HEK293 (cell line): ENCODE measurements around the gene TIAM1.

Source experiments
- CTCF ChIA-PET: fragments of 350-600 bp; formaldehyde crosslinking; extraction: SDS; loops from one replicate; lab custom pipeline; 2021; ENCODE audit warnings: antibody characterized with exemption; lab: Yijun Ruan, JAX
- POLR2A ChIA-PET: fragments of 300-600 bp; formaldehyde crosslinking; extraction: SDS; loops from one replicate; lab custom pipeline; 2020; ENCODE audit warnings: antibody characterized with exemption, inconsistent platforms; lab: Yijun Ruan, JAX
- H3K27ac ChIP-seq: fragments of 200-500 bp; sonication (Bioruptor generic); 2 replicates; pipeline ENCODE4 v1.5.1; 2014; ENCODE audit warnings: low read depth, low read length, control low read depth, inconsistent platforms; ENCODE audit errors: extremely low read depth
- H3K36me3 ChIP-seq, 2 experiments: fragments of 200-500 bp in 1 of 2; sonication (Bioruptor generic) in 1 of 2; 1 replicate in 1 of 2; 2 replicates in 1 of 2; pipeline ENCODE4 v1.5.1; 2014 to 2017; ENCODE audit warnings: inconsistent platforms in 2 of 2, low read length in 2 of 2; ENCODE audit not compliant: control insufficient read depth in 2 of 2, insufficient read depth in 1 of 2
- H3K4me1 ChIP-seq: fragments of 200-500 bp; sonication (Bioruptor generic); 2 replicates; pipeline ENCODE4 v1.5.1; 2014; ENCODE audit warnings: mild to moderate bottlenecking, low read length, inconsistent platforms; ENCODE audit not compliant: control insufficient read depth, insufficient read depth
- H3K4me3 ChIP-seq: 2 replicates; pipeline ENCODE4 v1.5.1; 2011; ENCODE audit warnings: low read depth, mild to moderate bottlenecking, control low read depth, low read length, moderate library complexity
- H3K9me3 ChIP-seq: fragments of 200-500 bp; sonication (Bioruptor generic); 2 replicates; pipeline ENCODE4 v1.5.1; 2014; ENCODE audit warnings: low read depth, low read length, inconsistent platforms; ENCODE audit not compliant: control insufficient read depth, insufficient read depth
- BCL11B ChIP-seq: fragments of 450-650 bp; formaldehyde crosslinking; IDR thresholded peaks from 2 replicates; pipeline ENCODE4 v1.5.1; 2016; ENCODE audit warnings: low read depth, missing biosample characterization, missing genetic modification characterization
- ELK4 ChIP-seq: IDR thresholded peaks from 2 replicates; pipeline ENCODE4 v1.6.1; 2011; ENCODE audit warnings: mild to moderate bottlenecking, low read depth, low read length, borderline replicate concordance
- GLI2 ChIP-seq: fragments of 450-650 bp; formaldehyde crosslinking; IDR thresholded peaks from 2 replicates; pipeline ENCODE4; 2017; ENCODE audit warnings: missing biosample characterization, missing genetic modification characterization, low read depth, borderline replicate concordance
- GLIS1 ChIP-seq: fragments of 450-650 bp; formaldehyde crosslinking; IDR thresholded peaks from 2 replicates; pipeline ENCODE4 v1.5.1; 2016; ENCODE audit warnings: missing biosample characterization, missing genetic modification characterization
- KLF1 ChIP-seq: fragments of 450-650 bp; formaldehyde crosslinking; IDR thresholded peaks from 2 replicates; pipeline ENCODE4 v1.5.1; 2016; ENCODE audit warnings: missing biosample characterization, missing genetic modification characterization
- REST ChIP-seq: fragments of 450-650 bp; formaldehyde crosslinking; IDR thresholded peaks from 2 replicates; pipeline ENCODE4 v1.5.1; 2016; ENCODE audit warnings: missing biosample characterization, missing genetic modification characterization
- SCRT1 ChIP-seq: fragments of 450-650 bp; formaldehyde crosslinking; IDR thresholded peaks from 2 replicates; pipeline ENCODE4 v1.5.1; 2016; ENCODE audit warnings: missing biosample characterization, missing genetic modification characterization, borderline replicate concordance
- WT1 ChIP-seq: fragments of 450-650 bp; formaldehyde crosslinking; IDR thresholded peaks from 2 replicates; pipeline ENCODE4 v1.5.1; 2016; ENCODE audit warnings: missing biosample characterization, missing genetic modification characterization
- ZBTB10 ChIP-seq: fragments of 450-650 bp; formaldehyde crosslinking; IDR thresholded peaks from 2 replicates; pipeline ENCODE4 v1.5.1; 2016; ENCODE audit warnings: missing biosample characterization, missing genetic modification characterization
- ZBTB20 ChIP-seq: fragments of 450-650 bp; formaldehyde crosslinking; IDR thresholded peaks from 2 replicates; pipeline ENCODE4 v1.5.1; 2016; ENCODE audit warnings: missing biosample characterization, missing genetic modification characterization
- ZNF248 ChIP-seq: fragments of 450-650 bp; formaldehyde crosslinking; IDR thresholded peaks from 2 replicates; pipeline ENCODE4 v1.5.1; 2017; ENCODE audit warnings: missing biosample characterization, missing genetic modification characterization
- ZNF394 ChIP-seq: fragments of 450-650 bp; formaldehyde crosslinking; IDR thresholded peaks from 2 replicates; pipeline ENCODE4 v1.5.1; 2016; ENCODE audit warnings: missing biosample characterization, missing genetic modification characterization, mild to moderate bottlenecking, moderate library complexity, borderline replicate concordance
- ZNF518A ChIP-seq: fragments of 450-650 bp; formaldehyde crosslinking; conservative IDR thresholded peaks from 2 replicates; pipeline ENCODE4 v1.5.1; 2016; ENCODE audit warnings: low read depth, missing biosample characterization, missing genetic modification characterization
- ZNF585B ChIP-seq: fragments of 450-650 bp; formaldehyde crosslinking; IDR thresholded peaks from 2 replicates; pipeline ENCODE4 v1.5.1; 2016; ENCODE audit warnings: missing biosample characterization, missing genetic modification characterization
- ZNF785 ChIP-seq: fragments of 450-650 bp; formaldehyde crosslinking; IDR thresholded peaks from 2 replicates; pipeline ENCODE4 v1.5.1; 2016; ENCODE audit warnings: missing biosample characterization, missing genetic modification characterization
- ZNF837 ChIP-seq: fragments of 450-650 bp; formaldehyde crosslinking; IDR thresholded peaks from 2 replicates; pipeline ENCODE4 v1.5.1; 2016; ENCODE audit warnings: missing biosample characterization, missing genetic modification characterization
- TF ChIP-seq, protein P1 (sequence below): fragments of 450-650 bp; formaldehyde crosslinking; IDR thresholded peaks from 2 replicates; pipeline ENCODE4 v1.5.1; 2017; ENCODE audit warnings: missing biosample characterization, mild to moderate bottlenecking, missing genetic modification characterization, moderate library complexity
- TF ChIP-seq, protein P2 (sequence below): fragments of 450-650 bp; formaldehyde crosslinking; IDR thresholded peaks from 2 replicates; pipeline ENCODE4 v1.5.1; 2016; ENCODE audit warnings: missing biosample characterization, missing genetic modification characterization
- TF ChIP-seq, protein P3 (sequence below): fragments of 450-650 bp; formaldehyde crosslinking; IDR thresholded peaks from 2 replicates; pipeline ENCODE4 v1.5.1; 2016; ENCODE audit warnings: missing biosample characterization, missing genetic modification characterization

The TIAM1 gene

GRCh38 chr21:31367801-31368200 lies 23.7 kb upstream of the TIAM1 start (continued):
- no peak for TF ChIP-seq ZBTB10 (tag by site-specific recombination)
- no peak for TF ChIP-seq REST (tag by site-specific recombination)
- TF ChIP-seq ELK4 = no peak
- no peak for TF ChIP-seq ZNF837 (tag by site-specific recombination)
- TF ChIP-seq ZNF248 (tag by site-specific recombination) = no peak
- no peak for TF ChIP-seq WT1 (tag by site-specific recombination)
- TF ChIP-seq, protein P1, sequence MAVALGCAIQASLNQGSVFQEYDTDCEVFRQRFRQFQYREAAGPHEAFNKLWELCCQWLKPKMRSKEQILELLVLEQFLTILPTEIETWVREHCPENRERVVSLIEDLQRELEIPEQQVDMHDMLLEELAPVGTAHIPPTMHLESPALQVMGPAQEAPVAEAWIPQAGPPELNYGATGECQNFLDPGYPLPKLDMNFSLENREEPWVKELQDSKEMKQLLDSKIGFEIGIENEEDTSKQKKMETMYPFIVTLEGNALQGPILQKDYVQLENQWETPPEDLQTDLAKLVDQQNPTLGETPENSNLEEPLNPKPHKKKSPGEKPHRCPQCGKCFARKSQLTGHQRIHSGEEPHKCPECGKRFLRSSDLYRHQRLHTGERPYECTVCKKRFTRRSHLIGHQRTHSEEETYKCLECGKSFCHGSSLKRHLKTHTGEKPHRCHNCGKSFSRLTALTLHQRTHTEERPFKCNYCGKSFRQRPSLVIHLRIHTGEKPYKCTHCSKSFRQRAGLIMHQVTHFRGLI (tag by site-specific recombination) = no peak
- no peak for TF ChIP-seq ZNF518A
- no peak for TF ChIP-seq ZNF785
- no peak for TF ChIP-seq BCL11B (tag by site-specific recombination)
- no peak for TF ChIP-seq SCRT1 (tag by site-specific recombination)
- no peak for TF ChIP-seq GLI2 (tag by site-specific recombination)

DNA sequence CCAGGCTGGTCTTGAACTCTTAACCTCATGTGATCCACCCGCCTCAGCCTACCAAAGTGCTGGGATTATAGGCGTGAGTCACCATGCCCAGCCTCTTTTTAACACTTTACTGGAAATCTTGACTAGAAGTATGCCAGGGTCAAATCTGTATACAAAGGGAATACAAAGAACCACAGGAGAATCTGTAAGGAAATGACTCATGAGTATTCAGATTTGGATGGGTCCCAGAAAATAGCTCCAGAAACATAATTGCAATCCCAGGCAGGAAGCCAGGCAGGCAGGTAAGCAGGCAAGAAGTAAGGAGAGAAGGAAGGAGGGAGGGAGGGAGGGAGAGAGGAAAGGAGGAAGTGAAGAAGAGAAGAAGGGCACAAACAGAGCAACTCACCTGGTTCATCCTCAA lies 22.8 kb upstream of the TIAM1 start:
- CTCF ChIA-PET = no interaction called here
- H3K4me3 ChIP-seq = no peak overlapping the region
- H3K27ac ChIP-seq = no peak overlapping the region
- no peaks in the 10 kb centered on the region for H3K9me3 ChIP-seq
- H3K36me3 ChIP-seq = no peaks in the 10 kb centered on the region
- peaks cover 19% of the 10 kb centered on the region for H3K4me1 ChIP-seq
- POLR2A ChIA-PET = interaction anchor here (0.7 to 1.0 kb wide), 2 partner anchors 190 to 192 kb away, joined by 3 to 4 read pairs; no protein-coding TSS in a partner anchor
- TF ChIP-seq BCL11B (tag by site-specific recombination) (0 out of 2 replicates have a peak, but pooled peaks have one; percentile 32), ZNF585B (tag by site-specific recombination) (no peak), GLIS1 (no peak), ZNF394 (tag by site-specific recombination) (peak; percentile 40; the same call in 1 of the 2 replicates), KLF1 (tag by site-specific recombination) (no peak), ZBTB20 (tag by site-specific recombination) (peak; percentile 32; the same call in 1 of the 2 replicates)
- TF ChIP-seq, protein P2, sequence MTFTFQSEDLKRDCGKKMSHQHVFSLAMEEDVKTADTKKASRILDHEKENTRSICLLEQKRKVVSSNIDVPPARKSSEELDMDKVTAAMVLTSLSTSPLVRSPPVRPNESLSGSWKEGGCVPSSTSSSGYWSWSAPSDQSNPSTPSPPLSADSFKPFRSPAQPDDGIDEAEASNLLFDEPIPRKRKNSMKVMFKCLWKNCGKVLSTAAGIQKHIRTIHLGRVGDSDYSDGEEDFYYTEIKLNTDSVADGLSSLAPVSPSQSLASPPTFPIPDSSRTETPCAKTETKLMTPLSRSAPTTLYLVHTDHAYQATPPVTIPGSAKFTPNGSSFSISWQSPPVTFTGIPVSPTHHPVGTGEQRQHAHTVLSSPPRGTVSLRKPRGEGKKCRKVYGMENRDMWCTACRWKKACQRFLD = no peak
- TF ChIP-seq, protein P3, sequence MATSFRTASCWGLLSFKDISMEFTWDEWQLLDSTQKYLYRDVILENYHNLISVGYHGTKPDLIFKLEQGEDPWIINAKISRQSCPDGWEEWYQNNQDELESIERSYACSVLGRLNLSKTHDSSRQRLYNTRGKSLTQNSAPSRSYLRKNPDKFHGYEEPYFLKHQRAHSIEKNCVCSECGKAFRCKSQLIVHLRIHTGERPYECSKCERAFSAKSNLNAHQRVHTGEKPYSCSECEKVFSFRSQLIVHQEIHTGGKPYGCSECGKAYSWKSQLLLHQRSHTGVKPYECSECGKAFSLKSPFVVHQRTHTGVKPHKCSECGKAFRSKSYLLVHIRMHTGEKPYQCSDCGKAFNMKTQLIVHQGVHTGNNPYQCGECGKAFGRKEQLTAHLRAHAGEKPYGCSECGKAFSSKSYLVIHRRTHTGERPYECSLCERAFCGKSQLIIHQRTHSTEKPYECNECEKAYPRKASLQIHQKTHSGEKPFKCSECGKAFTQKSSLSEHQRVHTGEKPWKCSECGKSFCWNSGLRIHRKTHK (tag by site-specific recombination) = no peak
